ENCODE data around the gene CDC42BPA. TPM values are rescaled to one million over a fixed set of nuclear protein-coding genes. Genes with fewer than 3 reads are reported as not detected.

CDC42BPA gene
- total and polyA plus RNA-seq, 12 donors, result 7.4 to 73.8 (median 37.2) TPM

DNA sequence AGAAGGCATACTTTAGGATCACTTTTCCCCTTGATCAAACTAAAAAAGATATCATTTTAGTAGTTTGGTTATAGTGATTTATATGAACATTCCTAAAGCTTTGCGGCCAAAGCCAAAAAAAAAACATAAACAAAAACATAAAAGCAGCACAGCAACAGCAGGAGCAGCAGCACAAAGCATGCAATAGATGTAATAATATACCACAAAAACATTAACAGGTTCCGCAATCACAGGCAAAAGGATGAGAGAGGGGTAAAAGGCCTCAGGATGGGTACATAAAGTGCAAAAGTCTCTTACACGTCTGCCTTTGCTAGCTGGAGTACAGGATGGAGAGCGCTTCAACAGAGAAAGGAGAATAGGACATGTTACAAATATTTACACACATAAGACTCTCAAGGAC, 259.2 kb downstream of the CDC42BPA start:
- no peak overlapping the region for H3K27ac ChIP-seq
- intact Hi-C loops (cut with DNase I), result no loop called here
- WGBS, 4 donors, result 91 to 95% (median 94%) methylated on average over 4 of the region's 4 CpGs
- TF ChIP-seq POLR2A (IDR thresholded peaks at IDR 0.05), result no peak
- TF ChIP-seq, protein P1, sequence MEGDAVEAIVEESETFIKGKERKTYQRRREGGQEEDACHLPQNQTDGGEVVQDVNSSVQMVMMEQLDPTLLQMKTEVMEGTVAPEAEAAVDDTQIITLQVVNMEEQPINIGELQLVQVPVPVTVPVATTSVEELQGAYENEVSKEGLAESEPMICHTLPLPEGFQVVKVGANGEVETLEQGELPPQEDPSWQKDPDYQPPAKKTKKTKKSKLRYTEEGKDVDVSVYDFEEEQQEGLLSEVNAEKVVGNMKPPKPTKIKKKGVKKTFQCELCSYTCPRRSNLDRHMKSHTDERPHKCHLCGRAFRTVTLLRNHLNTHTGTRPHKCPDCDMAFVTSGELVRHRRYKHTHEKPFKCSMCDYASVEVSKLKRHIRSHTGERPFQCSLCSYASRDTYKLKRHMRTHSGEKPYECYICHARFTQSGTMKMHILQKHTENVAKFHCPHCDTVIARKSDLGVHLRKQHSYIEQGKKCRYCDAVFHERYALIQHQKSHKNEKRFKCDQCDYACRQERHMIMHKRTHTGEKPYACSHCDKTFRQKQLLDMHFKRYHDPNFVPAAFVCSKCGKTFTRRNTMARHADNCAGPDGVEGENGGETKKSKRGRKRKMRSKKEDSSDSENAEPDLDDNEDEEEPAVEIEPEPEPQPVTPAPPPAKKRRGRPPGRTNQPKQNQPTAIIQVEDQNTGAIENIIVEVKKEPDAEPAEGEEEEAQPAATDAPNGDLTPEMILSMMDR (IDR thresholded peaks at IDR 0.05), result no peak
- H3K4me3 ChIP-seq, result no peak overlapping the region
- no peaks in the 10 kb centered on the region for H3K36me3 ChIP-seq (replicated peaks in 1 of 2)
- no peaks in the 10 kb centered on the region for H3K9me3 ChIP-seq (replicated peaks in 1 of 3)
- no peaks in the 10 kb centered on the region for H3K4me1 ChIP-seq (replicated peaks in 1 of 2)
- no peaks in the 10 kb centered on the region for H3K27me3 ChIP-seq
- DNase-seq, result no peak

DNA sequence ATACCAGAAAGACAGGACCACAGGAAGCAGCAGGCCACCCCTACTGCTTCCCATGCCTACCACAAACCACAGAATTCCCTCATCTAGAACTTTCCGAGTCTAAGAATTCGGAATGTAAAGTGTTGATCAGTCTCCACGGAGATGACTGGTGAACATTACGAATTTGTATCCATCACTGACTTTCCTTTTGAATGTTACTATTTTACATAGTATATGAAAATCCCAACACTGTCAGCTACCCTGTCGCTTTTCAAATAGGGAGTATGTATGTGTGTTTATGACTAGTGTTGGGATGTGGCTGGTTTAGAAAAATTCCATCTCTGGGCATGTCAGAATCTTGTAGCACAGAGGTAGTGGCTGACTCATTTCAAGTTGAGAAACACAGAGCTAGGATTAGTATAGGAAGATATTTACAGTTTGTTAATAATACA, 260.0 kb downstream of the CDC42BPA start:
- no peaks in the 10 kb centered on the region for H3K36me3 ChIP-seq (replicated peaks in 1 of 2)
- no peaks in the 10 kb centered on the region for H3K4me1 ChIP-seq (replicated peaks in 1 of 2)
- TF ChIP-seq, protein P1 (IDR thresholded peaks at IDR 0.05), result no peak
- no peak for TF ChIP-seq POLR2A (IDR thresholded peaks at IDR 0.05)
- H3K27ac ChIP-seq, result no peak overlapping the region
- 91 to 97% (median 95%) methylated on average over 5 of the region's 5 CpGs for WGBS, 4 donors
- no peaks in the 10 kb centered on the region for H3K9me3 ChIP-seq (replicated peaks in 1 of 3)
- H3K4me3 ChIP-seq, result no peak overlapping the region
- intact Hi-C loops (cut with DNase I), result no loop called here
- no peaks in the 10 kb centered on the region for H3K27me3 ChIP-seq
- no peak for DNase-seq

DNA sequence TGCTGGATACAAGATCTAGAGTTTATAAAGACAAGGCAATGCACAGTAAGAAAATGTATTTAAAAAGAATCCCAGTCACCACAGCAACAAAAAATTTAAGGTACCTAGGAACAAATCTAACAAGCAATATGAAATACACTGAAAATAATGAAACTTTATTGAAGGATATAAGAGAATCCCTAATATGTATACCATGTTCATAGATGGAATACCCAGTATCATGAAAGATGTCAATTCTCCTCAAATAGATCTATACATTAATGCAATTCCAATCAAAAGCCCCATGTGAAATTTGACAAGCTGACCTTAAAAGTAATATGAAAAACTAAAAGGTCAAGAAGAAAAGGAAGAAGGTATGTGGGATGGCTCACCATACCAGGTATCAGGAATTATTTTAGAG, 269.0 kb downstream of the CDC42BPA start:
- intact Hi-C loops (cut with DNase I), result no loop called here
- Histone ChIP-seq H3K27ac (no peak overlapping the region), H3K27me3 (no peaks in the 10 kb centered on the region), H3K4me1 (replicated peaks in 1 of 2) (no peaks in the 10 kb centered on the region), H3K36me3 (replicated peaks in 1 of 2) (no peaks in the 10 kb centered on the region), H3K9me3 (replicated peaks in 1 of 3) (no peaks in the 10 kb centered on the region), H3K4me3 (no peak overlapping the region)
- no peak for DNase-seq
- TF ChIP-seq, protein P1 (IDR thresholded peaks at IDR 0.05), result no peak
- no peak for TF ChIP-seq POLR2A (IDR thresholded peaks at IDR 0.05)

DNA sequence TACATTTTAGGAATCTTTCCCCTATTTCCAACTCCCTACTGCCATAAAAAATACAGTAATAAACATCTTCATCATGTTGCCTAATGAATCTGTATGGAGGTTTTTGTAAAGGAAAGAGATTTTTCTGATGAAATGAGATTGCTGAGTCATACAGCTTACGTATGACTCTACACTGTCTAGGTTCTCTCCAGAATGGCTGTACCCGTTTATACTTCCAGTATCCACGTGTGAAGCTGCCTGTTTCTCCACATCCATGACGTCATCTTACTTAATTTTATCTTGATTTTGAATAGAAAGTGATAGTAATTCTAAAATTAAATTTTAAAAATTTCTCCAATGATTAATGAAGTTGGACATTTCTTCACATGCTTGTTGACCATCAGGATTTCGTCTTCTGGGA, 274.5 kb downstream of the CDC42BPA start:
- 81 to 91% (median 87%) methylated on average over 5 of the region's 5 CpGs for whole genome bisulfite sequencing, 4 donors
- Histone ChIP-seq H3K9me3 (replicated peaks in 1 of 3) (no peaks in the 10 kb centered on the region), H3K4me3 (no peak overlapping the region), H3K4me1 (replicated peaks in 1 of 2) (no peaks in the 10 kb centered on the region), H3K36me3 (replicated peaks in 1 of 2) (no peaks in the 10 kb centered on the region), H3K27ac (no peak overlapping the region), H3K27me3 (no peaks in the 10 kb centered on the region)
- intact Hi-C loops (cut with DNase I), result no loop called here
- DNase-seq, result no peak
- TF ChIP-seq POLR2A (IDR thresholded peaks at IDR 0.05), result no peak
- TF ChIP-seq, protein P1 (IDR thresholded peaks at IDR 0.05), result no peak
